ENCODE data around the gene DUSP1. TPM values are rescaled to one million over a fixed set of nuclear protein-coding genes. Genes with fewer than 3 reads are reported as not detected.
"Not testable (repeated sequence)": the region's sequence is repeated elsewhere in the genome, so short reads cannot be mapped to it uniquely, and the experiment has no call there.

Gene DUSP1
- total and polyA plus RNA-seq, 10 of the 15 experiments (the other 5 are each of a cell fraction or from before 2014, with no cell fraction given) = 1.4 to 6.2 (median 3.9) TPM

GRCh38 chr5:172810996-172811395, 40.0 kb upstream of the DUSP1 start:
- H2AFZ ChIP-seq (ENCODE audit: control insufficient read depth, low read depth, low read length); H3K4me2 ChIP-seq (ENCODE audit: control insufficient read depth, insufficient read depth); H3K9ac ChIP-seq (ENCODE audit: control insufficient read depth, insufficient read depth, low read length); H3K4me3 ChIP-seq; BruUV-seq (replicated peaks); H4K20me1 ChIP-seq (ENCODE audit: control insufficient read depth, insufficient read depth); SMC1A ChIA-PET (ENCODE audit: uncharacterized antibody, unreplicated experiment); intact Hi-C loops (cut with micrococcal nuclease; ENCODE audit: unreplicated experiment); in situ Hi-C loops (cut with MboI); H3K27me3 ChIP-seq (replicated peaks in 1 of 2; ENCODE audit: control insufficient read depth in 2 of 2, insufficient read depth in 2 of 2, low read length in 1 of 2); DNase-seq (ENCODE audit: low read depth, low spot score); H3K36me3 ChIP-seq (ENCODE audit: control insufficient read depth in 2 of 2, insufficient read depth in 2 of 2, low read length in 1 of 2); H3K4me1 ChIP-seq (ENCODE audit: control insufficient read depth, insufficient read depth, low read length); H3K9me3 ChIP-seq (replicated peaks; ENCODE audit: control insufficient read depth, insufficient read depth, low read length); H3K79me2 ChIP-seq (ENCODE audit: control insufficient read depth, insufficient read depth, low read length); RAD21 ChIA-PET (ENCODE audit: unreplicated experiment); ATAC-seq; H3K27ac ChIP-seq (ENCODE audit: control insufficient read depth, insufficient read depth); CTCF ChIA-PET; FAIRE-seq: not testable (repeated sequence)
- POLR2A ChIA-PET = interaction anchor here (0.6 kb wide), 1 partner anchor 23 kb away, joined by 3 read pairs; no protein-coding TSS in a partner anchor
- 95% methylated on average over 4 of the region's 4 CpGs for WGBS (ENCODE audit: insufficient coverage, insufficient replicate concordance, low lambda C conversion rate, missing lambda C conversion rate)

- in situ Hi-C loops (cut with MboI) (no loop called here), intact Hi-C loops (cut with micrococcal nuclease; ENCODE audit: unreplicated experiment) (no loop called here)
- ATAC-seq (no peak), FAIRE-seq (no peak), DNase-seq (ENCODE audit: low read depth, low spot score) (no peak)
- H2AFZ ChIP-seq (ENCODE audit: control insufficient read depth, low read depth, low read length) = no peak overlapping the region
- H3K4me3 ChIP-seq = no peak overlapping the region
- no TSS peak for BruUV-seq (replicated peaks)
- H3K36me3 ChIP-seq (ENCODE audit: control insufficient read depth in 2 of 2, insufficient read depth in 2 of 2, low read length in 1 of 2) = no peaks in the 10 kb centered on the region
- 100% methylated on average over 2 of the region's 2 CpGs for WGBS (ENCODE audit: insufficient coverage, insufficient replicate concordance, low lambda C conversion rate, missing lambda C conversion rate)
- RAD21 ChIA-PET (ENCODE audit: unreplicated experiment) = no interaction called here
- CTCF ChIA-PET = no interaction called here
- H3K9me3 ChIP-seq (replicated peaks; ENCODE audit: control insufficient read depth, insufficient read depth, low read length) = no peaks in the 10 kb centered on the region; the same call in 2 of the 3 replicates
- SMC1A ChIA-PET (ENCODE audit: uncharacterized antibody, unreplicated experiment) = no interaction called here
- no peaks in the 10 kb centered on the region for H3K79me2 ChIP-seq (ENCODE audit: control insufficient read depth, insufficient read depth, low read length)
- peaks cover 6% of the 10 kb centered on the region for H3K4me1 ChIP-seq (ENCODE audit: control insufficient read depth, insufficient read depth, low read length)
- no peak overlapping the region for H3K9ac ChIP-seq (ENCODE audit: control insufficient read depth, insufficient read depth, low read length)
- no peaks in the 10 kb centered on the region for H3K27me3 ChIP-seq (replicated peaks in 1 of 2; ENCODE audit: control insufficient read depth in 2 of 2, insufficient read depth in 2 of 2, low read length in 1 of 2)
- POLR2A ChIA-PET = no interaction called here
- H3K27ac ChIP-seq (ENCODE audit: control insufficient read depth, insufficient read depth) = no peak overlapping the region
- H4K20me1 ChIP-seq (ENCODE audit: control insufficient read depth, insufficient read depth) = no peaks in the 10 kb centered on the region
- no peak overlapping the region for H3K4me2 ChIP-seq (ENCODE audit: control insufficient read depth, insufficient read depth)
- no peak for TF ChIP-seq DPF2 (IDR thresholded peaks at IDR 0.05)
- no peak for TF ChIP-seq IKZF1 (conservative IDR thresholded peaks at IDR 0.05)
- TF ChIP-seq BHLHE40 (IDR thresholded peaks at IDR 0.05; ENCODE audit: borderline replicate concordance in 1 of 2, low read depth in 2 of 2, low read length in 1 of 2) = no peak
- no peak for TF ChIP-seq JUNB (IDR thresholded peaks at IDR 0.05)
- TF ChIP-seq CBX3 (IDR thresholded peaks at IDR 0.05; ENCODE audit: borderline replicate concordance, low read depth) = no peak
- no peak for TF ChIP-seq FOS (IDR thresholded peaks at IDR 0.05; ENCODE audit: borderline replicate concordance, extremely low read depth, insufficient read length)
- no peak for TF ChIP-seq RELB (IDR thresholded peaks at IDR 0.05; ENCODE audit: low read depth)
- TF ChIP-seq ZNF207 (IDR thresholded peaks at IDR 0.05; ENCODE audit: borderline replicate concordance) = no peak
- no peak for TF ChIP-seq PRDM15 (CRISPR knock-in tag; IDR thresholded peaks at IDR 0.05)
- TF ChIP-seq HDAC2 (IDR thresholded peaks at IDR 0.05) = no peak
- TF ChIP-seq ZNF622 (IDR thresholded peaks at IDR 0.05) = no peak
- TF ChIP-seq IKZF2 (IDR thresholded peaks at IDR 0.05) = no peak
Measured at GRCh38 chr5:172809774-172810173, 38.8 kb upstream of the DUSP1 start.

Data from GM12878 (cell line).